Neutrophil (primary cell): Measurements from ENCODE around the gene SEC22A.

Experiments used
- H3K27ac ChIP-seq: fragments of 200-600 bp; sonication (generic); 2 replicates; pipeline ENCODE4 v1.5.1; 2016; ENCODE audit warnings: mild to moderate bottlenecking, moderate library complexity
- H3K27me3 ChIP-seq: fragments of 200-600 bp; sonication (generic); 2 replicates; pipeline ENCODE4 v1.6.0; 2016; ENCODE audit warnings: mild to moderate bottlenecking
- H3K36me3 ChIP-seq: fragments of 200-600 bp; sonication (generic); 2 replicates; pipeline ENCODE4 v1.5.1; 2017
- H3K4me1 ChIP-seq, 2 experiments: fragments of 200-600 bp in 1 of 2; sonication (generic) in 1 of 2; 1 replicate in 1 of 2; 2 replicates in 1 of 2; pipeline versions ENCODE4 v1.5.1 to v1.6.1; 2013 to 2016; ENCODE audit warnings: low read depth in 1 of 2, low read length in 1 of 2, mild to moderate bottlenecking in 1 of 2, moderate library complexity in 1 of 2; ENCODE audit not compliant: control insufficient read depth in 1 of 2, insufficient read depth in 1 of 2
- H3K4me3 ChIP-seq, 2 experiments: fragments of 200-600 bp in 1 of 2; sonication (generic) in 1 of 2; 1 replicate in 1 of 2; 2 replicates in 1 of 2; pipeline ENCODE4 v1.5.1; 2013 to 2016; ENCODE audit warnings: low read depth in 1 of 2, low read length in 1 of 2, mild to moderate bottlenecking in 1 of 2, moderate library complexity in 1 of 2
- H3K9me3 ChIP-seq: fragments of 200-600 bp; sonication (generic); 2 replicates; pipeline ENCODE4 v1.5.1; 2016
- CTCF ChIP-seq: fragments of 200-600 bp; sonication (generic); IDR thresholded peaks from 2 replicates; pipeline ENCODE4 v1.5.1; 2016; ENCODE audit warnings: antibody characterized with exemption

Gene SEC22A

GRCh38 chr3:123281929-123282328, 80.2 kb downstream of the SEC22A start:
- H3K27ac ChIP-seq = no peak overlapping the region
- TF ChIP-seq CTCF = no peak
- peaks cover 10 to 11% of the 10 kb centered on the region in 2 experiments for H3K4me1 ChIP-seq
- no peaks in the 10 kb centered on the region for H3K36me3 ChIP-seq
- H3K9me3 ChIP-seq = no peaks in the 10 kb centered on the region
- H3K27me3 ChIP-seq = no peaks in the 10 kb centered on the region
- no peak overlapping the region for H3K4me3 ChIP-seq

GRCh38 chr3:123282461-123282860, 80.7 kb downstream of the SEC22A start:
- Histone ChIP-seq H3K27ac (no peak overlapping the region), H3K4me3 (no peak overlapping the region), H3K4me1 (peaks cover 10 to 11% of the 10 kb centered on the region in 2 experiments), H3K27me3 (no peaks in the 10 kb centered on the region), H3K9me3 (no peaks in the 10 kb centered on the region), H3K36me3 (no peaks in the 10 kb centered on the region)
- no peak for TF ChIP-seq CTCF

- Histone ChIP-seq H3K4me1 (peaks cover 7% of the 10 kb centered on the region in 2 experiments), H3K9me3 (no peaks in the 10 kb centered on the region)
- TF ChIP-seq CTCF = no peak
Observed at GRCh38 chr3:123283074-123283473, 81.3 kb downstream of the SEC22A start.

GRCh38 chr3:123283657-123284398, 82.1 kb downstream of the SEC22A start:
- Histone ChIP-seq H3K4me3 (no peak overlapping the region), H3K36me3 (no peaks in the 10 kb centered on the region), H3K27me3 (no peaks in the 10 kb centered on the region), H3K4me1 (no peaks in the 10 kb centered on the region), H3K27ac (no peak overlapping the region), H3K9me3 (no peaks in the 10 kb centered on the region)
- no peak for TF ChIP-seq CTCF

More at GRCh38 chr3:123283074-123283473, 81.3 kb downstream of the SEC22A start:
- Histone ChIP-seq H3K27ac (no peak overlapping the region), H3K27me3 (no peaks in the 10 kb centered on the region), H3K36me3 (no peaks in the 10 kb centered on the region), H3K4me3 (no peak overlapping the region)

- Histone ChIP-seq H3K9me3 (no peaks in the 10 kb centered on the region), H3K4me3 (no peak overlapping the region), H3K27ac (no peak overlapping the region), H3K4me1 (no peaks in the 10 kb centered on the region), H3K36me3 (no peaks in the 10 kb centered on the region), H3K27me3 (no peaks in the 10 kb centered on the region)
- no peak for TF ChIP-seq CTCF
Observed at GRCh38 chr3:123284399-123285010, 82.8 kb downstream of the SEC22A start.
